IPS DF 19.7 (cell line): Measurements from ENCODE around the gene SERHL2.
"Not testable (repeated sequence)": the region's sequence is repeated elsewhere in the genome, so short reads cannot be mapped to it uniquely, and the experiment has no call there.

ENCODE experiments used
- DNase-seq: peaks from one replicate; pipeline ENCODE4 v3.0.0-alpha.2; 2013; ENCODE audit warnings: low read depth, low spot score

Gene SERHL2

DNA sequence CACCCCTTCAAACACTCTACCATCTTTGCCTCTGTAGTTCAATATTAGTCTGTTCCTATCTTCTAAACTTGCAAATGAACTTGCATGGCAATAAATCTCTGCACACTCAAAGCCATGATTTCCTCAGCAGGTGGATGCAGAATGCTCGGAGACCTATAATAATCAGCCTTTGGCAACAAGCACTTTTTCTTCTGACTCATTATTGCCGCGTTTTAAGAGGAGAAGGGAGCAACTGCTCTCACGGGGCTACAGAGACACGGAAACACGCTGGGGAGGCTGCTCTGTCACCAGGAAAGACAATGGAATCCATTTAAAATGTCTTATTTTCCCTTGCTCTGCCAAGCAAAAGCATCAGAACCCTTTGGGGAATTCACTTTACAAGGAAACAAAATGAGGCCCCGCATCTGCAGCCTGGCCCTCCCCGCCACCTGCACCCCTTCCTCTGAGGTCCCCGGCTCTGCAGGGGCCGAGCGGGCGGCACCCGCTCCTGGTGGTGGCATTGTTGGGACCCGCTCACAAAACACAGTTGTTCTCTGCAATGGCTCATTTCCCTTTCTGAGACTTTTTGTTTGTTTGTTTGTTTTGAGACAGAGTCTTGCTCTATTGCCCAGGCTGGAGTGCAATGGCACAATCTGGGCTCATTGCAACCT lies 18.5 kb upstream of the SERHL2 start:
- not testable (repeated sequence) for DNase-seq

DNA sequence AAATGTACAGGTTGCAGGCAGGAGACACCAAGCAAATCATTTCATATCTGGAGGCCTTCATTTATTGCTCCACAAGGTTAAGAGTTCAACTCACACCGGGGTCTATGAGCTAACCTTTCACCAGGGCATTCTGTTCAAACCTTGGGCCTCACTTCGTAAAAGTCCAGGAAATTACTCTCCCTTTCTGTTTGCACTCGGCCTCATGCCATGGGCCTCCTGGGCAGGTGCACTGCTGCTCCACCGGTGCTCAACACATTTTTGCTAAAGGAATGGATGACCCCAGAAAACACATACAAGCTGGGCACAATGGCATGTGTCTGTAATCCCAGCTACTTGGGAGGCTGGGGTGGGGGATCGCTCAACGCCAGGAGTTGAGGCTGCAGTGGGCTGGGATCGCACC lies 17.6 kb upstream of the SERHL2 start:
- no peak for DNase-seq

DNA sequence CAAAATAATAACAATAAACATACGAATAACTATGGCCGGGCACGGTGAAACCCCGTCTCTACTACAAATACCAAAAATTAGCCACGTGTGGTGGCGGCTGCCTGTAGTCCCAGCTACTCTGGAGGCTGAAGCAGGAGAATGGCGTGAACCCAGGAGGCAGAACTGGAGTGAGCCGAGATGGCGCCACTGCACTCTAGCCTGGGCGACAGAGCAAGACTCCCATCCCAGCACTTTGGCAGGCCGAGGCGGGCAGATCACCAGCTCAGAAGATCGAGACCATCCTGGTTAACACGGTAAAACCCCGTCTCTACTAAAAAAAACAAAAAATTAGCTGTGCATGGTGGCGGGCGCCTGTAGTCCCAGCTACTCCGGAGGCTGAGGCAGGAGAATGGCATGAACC lies 17.1 kb upstream of the SERHL2 start:
- DNase-seq: not testable (repeated sequence)

DNA sequence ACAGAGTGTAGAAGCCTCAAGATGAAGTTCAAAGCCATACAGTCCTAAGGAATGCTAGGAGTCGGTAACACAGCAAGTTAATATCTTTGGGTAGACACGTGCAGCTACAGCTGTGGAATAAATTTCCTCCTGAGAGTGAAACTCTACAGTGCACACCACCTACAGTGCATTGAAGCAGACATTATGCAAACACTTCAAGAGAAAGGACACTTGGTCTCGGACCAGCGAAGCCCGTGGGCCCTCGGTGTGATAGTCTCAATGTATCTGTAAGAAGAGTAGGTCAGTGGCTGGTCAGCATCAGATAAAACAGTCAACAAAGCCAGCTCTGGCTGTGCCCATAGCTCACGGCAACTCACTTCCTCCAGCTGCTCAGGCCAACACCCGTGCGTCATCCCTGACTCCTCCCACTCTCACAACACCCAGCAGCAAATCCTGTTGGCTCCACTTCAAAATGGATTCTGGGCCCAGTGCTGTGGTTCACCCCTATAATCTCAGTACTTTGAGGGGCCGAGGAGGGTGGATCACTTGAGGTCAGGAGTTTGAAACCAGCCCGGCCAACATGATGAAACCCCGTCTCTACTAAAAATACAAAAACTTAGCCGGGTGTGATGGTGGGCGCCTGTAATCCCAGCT lies 16.4 kb upstream of the SERHL2 start:
- not testable (repeated sequence) for DNase-seq

DNA sequence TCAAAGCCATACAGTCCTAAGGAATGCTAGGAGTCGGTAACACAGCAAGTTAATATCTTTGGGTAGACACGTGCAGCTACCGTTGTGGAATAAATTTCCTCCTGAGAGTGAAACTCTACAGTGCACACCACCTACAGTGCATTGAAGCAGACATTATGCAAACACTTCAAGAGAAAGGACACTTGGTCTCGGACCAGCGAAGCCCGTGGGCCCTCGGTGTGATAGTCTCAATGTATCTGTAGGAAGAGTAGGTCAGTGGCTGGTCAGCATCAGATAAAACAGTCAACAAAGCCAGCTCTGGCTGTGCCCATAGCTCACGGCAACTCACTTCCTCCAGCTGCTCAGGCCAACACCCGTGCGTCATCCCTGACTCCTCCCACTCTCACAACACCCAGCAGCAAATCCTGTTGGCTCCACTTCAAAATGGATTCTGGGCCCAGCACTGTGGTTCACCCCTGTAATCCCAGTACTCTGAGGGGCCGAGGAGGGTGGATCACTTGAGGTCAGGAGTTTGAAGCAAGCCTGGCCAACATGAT lies 14.5 kb upstream of the SERHL2 start:
- DNase-seq: not testable (repeated sequence)

DNA sequence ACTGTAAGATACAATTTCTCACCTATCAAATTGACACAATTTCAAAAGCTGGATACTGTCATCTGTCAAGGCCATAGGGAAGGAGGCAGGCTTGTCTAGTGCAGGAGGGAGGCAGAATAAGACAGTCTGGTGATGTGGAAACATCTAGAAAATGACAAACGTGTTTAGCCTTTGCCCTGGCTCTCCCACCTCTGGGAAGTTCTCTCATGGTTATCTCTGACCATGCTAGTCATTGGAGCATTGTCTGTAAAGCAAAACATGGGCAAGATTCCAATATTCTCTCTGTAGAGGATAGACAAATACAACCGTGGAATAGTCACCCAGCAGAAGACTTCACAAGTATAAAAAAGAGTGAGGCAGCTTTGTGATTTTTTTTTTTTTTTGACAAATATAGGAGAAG lies 9.1 kb upstream of the SERHL2 start:
- DNase-seq: no peak

DNA sequence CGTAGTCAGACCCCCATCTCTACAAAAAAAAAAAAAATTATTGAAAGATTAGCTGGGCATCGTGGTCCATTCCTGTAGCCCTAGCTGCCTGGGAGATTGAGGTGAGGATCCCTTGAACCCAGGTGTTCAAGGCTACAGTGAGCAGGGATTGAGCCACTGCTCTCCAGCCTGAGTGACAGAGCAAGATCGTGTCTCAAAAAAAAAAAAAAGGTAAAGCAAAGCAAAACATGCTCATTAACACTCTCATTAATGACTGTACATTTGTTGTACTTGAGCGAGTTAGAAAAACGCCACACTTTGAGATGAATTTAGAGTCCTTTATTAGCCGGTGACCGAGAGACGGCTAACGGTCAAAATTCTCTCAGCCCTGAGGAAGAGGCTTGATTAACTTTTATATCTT lies 6.2 kb upstream of the SERHL2 start:
- DNase-seq: no peak

DNA sequence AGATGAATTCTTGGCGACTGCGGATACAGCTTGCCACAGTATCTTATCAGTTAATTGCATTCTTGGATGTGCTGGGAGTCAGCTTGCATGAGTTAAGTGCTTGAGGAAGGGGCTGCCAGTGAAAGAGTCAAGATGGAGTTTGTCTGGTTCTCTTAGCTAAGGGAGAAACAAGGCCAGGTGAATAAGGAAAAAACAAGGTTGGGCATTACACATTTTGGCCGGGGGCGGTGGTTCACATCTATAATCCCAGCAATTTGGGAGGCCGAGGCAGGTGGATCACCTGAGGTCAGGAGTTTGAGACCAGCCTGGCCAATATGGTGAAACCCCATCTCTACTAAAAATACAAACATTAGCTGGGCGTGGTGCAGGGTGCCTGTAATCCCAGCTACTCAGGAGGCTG lies 5.6 kb upstream of the SERHL2 start:
- not testable (repeated sequence) for DNase-seq

DNA sequence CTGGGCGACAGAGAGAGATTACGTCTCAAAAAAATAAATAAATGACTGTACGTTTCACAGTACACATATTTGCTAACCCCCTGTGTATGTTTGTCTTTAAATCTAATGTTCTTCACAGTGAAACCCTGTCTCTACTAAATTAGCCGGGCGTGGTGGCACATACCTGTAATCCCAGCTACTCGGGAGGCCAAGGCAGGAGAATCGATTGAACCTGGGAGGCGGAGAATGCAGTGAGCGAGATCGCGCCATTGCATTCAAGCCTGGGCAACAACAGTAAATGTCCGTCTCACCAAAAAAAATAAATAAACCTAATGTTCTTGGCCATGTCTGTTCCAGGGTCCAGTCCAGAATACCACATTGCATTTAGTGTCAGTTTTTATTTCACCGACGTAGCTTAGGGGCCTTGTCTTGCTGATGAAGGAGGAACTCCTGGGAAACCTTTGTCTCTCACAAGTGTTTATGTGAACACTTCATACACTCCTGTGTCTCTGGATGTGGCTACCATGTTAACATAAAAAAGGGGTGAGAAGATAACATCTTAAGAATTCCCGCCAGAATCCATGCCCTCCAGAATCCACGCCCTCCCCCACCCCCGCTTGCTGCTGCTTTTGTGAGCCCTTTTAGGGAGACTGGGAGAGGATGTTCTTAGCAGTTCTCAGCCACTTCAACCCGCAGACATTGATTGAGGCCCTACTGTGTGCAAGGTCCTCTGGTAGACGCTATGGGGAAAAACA lies 5.0 kb upstream of the SERHL2 start:
- DNase-seq: no peak

DNA sequence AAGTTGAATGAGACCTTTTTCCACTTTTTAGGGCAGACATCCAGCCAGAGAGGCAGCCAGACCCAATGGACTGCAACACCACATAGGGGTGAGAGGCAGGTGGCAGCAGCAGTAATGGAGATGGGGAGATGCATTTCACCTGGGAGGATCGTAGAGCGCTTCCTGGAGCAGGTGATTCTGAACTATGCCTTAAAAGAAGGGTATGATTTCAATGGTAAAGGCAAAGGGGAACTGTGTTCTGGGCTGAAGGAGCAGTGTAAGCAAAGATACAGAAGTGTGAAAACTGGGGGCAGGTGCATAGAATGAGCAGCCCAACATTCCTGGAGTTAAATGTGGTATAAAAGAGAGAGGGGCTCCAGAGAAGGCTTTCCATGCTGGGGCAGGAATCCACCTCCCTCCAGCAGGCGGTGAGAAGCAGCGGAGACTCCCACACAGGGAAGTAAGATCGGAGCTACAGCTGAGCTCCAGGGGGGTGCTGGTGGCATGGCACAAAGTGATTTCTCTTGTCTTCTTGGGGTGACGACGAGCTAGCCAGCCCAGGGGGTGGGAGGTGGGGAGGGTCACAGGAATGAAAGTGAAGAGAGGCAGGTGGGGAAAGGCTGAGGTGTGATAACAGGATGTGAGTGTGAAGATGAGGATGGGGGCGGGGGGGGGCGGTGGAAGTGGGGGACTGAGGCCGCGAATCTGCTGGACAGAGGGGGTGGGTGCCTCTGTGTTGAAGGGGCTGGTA lies 4.3 kb upstream of the SERHL2 start:
- no peak for DNase-seq

DNA sequence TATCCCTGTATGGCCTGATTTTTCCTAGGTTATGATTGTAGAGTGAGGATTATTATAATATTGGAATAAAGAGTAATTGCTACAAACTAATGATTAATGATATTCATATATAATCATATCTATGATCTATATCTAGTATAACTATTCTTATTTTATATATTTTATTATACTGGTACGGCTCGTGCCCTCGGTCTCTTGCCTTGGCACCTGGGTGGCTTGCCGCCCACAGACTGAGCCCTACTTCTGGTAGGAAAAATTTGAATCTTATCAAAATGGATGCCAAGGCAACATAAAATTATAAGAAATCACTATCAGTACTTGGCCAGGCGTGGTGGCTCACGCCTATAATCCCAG lies 1.5 kb upstream of the SERHL2 start:
- not testable (repeated sequence) for DNase-seq

DNA sequence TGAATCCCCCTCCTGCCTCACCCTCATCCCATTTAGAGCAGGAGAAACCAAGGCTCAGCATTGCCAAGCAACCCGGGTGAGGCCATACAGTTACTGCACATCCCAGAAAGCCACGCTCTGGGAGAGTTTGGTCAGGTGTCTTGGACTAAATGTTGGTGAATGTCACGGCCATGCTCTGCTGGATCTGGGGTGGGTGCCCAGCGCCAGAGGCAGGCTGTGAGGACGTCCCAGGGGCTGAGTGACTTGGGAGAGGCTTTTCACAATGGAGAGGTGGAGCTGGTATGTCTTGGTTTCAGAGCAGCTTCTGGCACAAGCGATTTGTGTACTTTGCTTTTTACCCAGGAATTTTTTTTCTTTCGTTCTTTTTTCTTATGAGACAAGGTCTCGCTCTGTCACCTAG lies 6.6 kb downstream of the SERHL2 start:
- no peak for DNase-seq

DNA sequence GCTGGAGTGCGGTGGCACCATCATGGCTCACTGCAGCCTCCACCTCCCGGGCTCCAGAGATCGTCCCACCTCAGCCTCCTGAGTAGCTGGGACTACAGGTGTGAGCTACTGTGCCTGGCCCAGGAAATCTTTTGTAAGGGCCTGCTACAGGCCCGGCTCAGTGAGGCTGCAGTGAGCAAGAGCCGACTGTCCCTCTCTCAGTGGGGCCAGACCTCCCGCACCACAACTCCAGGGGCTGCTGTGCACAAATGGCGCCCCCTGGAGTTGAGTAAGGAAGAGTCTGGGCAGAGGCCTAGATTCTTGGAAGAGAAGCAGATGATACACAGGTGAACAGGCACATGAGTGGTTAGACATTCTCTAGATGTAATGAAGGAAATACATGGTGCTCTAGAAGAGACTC lies 7.0 kb downstream of the SERHL2 start:
- DNase-seq: no peak

DNA sequence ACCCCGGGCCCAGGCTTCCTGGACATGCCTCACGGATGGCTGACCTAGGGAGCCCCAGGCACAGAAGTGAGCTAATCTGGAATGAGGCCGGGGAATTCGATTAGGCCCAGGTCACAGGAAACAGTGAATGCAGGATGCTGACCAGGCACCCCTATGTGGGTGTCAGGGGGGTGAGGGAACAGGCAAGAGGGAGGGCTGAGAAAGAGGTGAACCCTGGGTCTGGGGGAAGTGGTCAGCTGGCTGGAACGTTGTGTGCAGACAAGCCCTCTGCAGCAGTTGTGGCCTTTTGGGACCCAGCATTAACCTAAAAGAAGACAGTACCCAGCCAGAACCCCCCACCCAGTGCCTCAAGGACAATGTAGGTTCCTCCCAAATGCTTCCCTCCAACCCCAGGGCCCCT lies 8.1 kb downstream of the SERHL2 start:
- DNase-seq: no peak

DNA sequence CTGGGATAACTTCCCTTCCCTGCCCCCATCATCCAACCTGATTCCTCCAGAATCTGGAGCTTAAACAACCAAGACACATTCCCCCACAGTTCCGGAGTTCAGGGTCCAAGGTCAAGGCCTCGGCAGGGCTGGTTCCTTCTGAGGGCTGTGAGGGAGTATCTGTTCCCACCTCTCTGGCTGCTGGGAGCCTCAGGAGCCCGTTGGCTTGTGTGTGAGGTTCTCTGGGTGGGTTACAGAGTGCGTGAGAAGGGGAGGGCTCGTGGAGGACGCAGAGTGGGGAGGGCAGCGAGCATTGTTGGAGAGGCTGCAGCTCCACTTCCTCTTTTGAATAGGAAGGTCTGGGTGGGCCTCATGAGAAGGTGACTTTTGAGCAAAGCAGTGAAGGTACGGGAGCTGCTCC lies 8.5 kb downstream of the SERHL2 start:
- no peak for DNase-seq

DNA sequence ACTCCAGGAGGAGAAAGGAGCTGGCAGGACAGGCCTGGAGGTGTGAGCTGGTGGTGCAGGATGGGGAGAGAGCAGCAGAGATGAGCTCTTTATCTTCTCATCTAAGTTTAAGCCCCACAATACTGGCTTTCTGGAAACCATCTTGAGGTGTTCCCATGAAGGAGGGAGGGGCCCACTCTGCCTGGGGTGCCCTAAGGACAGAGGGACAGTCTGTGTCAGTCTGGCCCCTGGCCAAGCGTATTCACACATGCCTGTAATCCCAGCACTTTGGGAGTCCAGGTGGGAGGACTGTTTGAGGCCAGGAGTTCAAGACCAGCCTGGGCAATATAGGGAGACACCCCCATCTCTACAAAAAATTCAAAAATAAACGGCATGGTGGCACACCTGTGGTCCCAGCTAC lies 8.9 kb downstream of the SERHL2 start:
- DNase-seq: no peak

DNA sequence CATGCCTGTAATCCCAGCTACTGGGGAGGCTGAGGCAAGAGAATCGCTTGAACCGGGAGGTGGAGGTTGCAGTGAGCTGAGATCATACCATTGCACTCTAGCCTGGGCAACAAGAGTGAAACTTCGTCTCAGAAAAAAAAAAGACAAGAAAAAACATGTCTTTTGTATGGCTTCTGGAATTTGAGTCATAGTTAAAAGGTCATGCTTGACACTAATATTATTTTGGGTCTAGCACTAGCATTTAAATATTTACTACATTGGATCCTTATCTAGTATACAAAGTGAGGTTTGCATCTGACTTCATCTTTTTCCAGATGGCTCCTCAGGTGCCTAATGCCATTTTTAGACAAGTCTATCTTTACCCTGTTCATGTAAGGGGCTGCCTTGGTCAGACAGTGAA lies 10.2 kb downstream of the SERHL2 start:
- DNase-seq: not testable (repeated sequence)

DNA sequence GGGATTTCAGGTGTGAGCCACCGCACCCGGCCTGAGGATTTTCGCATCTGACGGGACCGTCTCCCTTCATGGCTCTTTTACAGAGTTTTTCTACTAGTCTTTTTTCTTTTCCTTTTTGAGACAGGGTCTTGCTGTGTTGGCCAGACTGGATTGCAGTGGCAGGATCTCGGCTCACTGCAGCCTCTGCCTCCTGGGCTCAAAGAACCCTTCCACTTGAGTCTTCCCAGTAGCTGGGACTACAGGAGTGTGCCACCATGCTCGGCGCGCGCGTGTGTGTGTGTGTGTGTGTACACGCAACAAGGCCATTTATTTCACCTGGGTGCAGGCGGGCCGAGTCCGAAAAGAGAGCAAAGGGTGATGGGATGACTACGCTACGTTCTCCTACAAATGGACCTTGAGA lies 10.9 kb downstream of the SERHL2 start:
- no peak for DNase-seq

DNA sequence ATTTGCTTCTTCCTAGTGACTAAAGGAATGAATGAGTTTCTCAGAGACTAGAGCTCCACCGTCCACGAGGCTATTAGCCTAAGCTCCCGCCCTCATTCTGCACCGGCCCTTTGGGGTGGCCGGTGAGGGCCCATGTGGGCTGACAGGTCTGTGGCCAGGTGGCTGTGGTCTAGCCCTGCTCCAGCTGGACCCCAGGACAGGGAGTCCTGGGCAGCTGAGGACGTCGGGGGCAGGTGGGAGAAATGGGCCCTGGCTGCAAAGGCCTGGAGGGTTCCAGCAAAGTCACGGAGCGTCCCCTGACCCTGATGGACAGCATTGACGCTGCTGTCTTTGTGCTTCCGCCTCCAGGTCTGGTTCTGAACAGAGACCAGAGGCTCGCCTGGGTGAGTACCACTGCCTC lies 12.2 kb downstream of the SERHL2 start:
- DNase-seq: no peak

DNA sequence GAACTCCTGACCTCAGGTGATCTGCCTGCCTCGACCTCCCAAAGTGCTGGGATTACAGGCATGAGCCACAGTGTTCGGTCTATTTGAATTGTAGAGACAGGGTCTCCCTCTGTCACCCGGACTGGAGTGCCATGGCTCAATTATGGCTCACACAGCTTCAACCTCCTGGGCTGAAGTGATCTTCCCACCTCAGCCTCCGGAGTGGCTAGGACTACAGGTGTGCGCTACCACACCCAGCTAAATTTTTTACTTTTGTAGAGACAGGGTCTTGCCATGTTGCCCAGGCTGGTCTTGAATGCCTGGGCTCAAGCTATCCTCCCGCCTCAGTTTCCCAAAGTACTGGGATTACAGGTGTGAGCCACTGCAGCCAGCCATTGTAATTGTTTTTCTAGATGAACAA lies 14.2 kb downstream of the SERHL2 start:
- DNase-seq: not testable (repeated sequence)

DNA sequence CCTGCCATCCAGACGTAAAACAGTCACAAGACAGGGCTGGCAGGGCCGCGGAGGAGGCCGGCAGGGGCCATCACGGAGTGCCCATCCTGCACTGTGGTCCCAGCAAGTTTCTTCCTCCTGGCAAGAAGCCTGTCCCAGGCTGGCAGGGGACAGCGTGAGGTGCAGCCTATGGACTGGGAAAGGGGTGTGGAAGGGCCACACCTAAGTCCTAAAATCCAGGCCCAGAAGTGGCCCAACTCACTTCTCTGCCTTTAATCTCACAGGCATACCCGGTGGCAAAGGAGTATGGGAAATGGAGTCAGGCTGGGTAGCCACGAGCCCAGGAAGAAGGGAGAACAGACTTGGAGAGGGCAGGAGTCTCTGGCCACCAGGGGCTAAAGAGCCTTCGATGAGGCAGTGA lies 16.8 kb downstream of the SERHL2 start:
- DNase-seq: not testable (repeated sequence)

DNA sequence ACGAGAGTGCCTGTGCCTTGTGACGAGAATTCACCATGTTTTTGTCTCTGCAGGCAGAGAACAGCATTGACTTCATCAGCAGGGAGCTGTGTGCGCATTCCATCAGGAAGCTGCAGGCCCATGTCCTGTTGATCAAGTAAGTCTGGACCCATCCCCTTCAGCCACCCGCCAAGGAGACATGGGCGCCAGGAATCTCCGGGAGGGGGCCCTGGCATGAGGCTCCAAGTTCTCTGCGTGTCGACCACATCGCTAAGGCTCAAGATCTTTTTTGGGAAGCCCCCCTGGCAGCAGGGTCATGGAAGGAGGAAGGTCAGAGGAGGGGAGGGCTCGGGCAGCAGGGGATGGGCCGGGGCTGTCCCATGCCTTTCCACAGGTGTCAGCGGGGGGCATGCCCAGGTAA lies 17.3 kb downstream of the SERHL2 start:
- not testable (repeated sequence) for DNase-seq
